ENCODE measurements around the gene ASPA.
"Not testable (repeated sequence)": the region's sequence is repeated elsewhere in the genome, so short reads cannot be mapped to it uniquely, and the experiment has no call there.

ASPA gene

GRCh38 chr17:3485481-3486068, 9.8 kb downstream of the ASPA start:
- Mint-ChIP-seq H3K27me3 (peaks cover 37% of the 10 kb centered on the region), H3K36me3 (ENCODE audit: low read depth) (no peaks in the 10 kb centered on the region), H3K4me3 (no peak overlapping the region), H3K9me3 (no peaks in the 10 kb centered on the region), H3K27ac (no peak overlapping the region), H3K4me1 (no peaks in the 10 kb centered on the region)
- DNase-seq (no peak), ATAC-seq (no peak)

DNA sequence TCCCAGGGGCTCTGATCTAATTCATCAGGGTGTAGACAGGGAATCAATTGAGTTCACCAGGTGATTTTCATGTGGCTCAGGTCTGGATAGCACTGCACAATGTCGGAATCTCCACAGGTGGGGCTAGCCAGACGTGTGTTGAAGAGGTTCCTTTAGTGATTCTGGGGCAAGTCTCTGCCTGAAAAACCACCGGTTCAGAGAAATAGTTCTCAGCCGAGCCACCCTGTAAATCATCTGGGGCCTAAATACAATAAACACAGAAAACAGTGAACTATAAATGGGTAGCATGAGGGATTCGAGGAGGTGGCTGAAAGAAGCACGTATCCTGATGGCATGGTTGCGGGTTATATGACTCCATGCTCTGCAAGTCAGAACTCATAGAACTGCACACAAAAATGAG, 21.3 kb downstream of the ASPA start:
- Mint-ChIP-seq H3K4me3 (no peak overlapping the region), H3K4me1 (no peaks in the 10 kb centered on the region), H3K36me3 (ENCODE audit: low read depth) (no peaks in the 10 kb centered on the region), H3K9me3 (no peaks in the 10 kb centered on the region), H3K27ac (no peak overlapping the region), H3K27me3 (peaks cover 5% of the 10 kb centered on the region)
- ATAC-seq, result no peak
- no peak for DNase-seq

GRCh38 chr17:3501344-3501743, 25.5 kb downstream of the ASPA start:
- Mint-ChIP-seq H3K9me3 (no peaks in the 10 kb centered on the region), H3K4me1 (no peaks in the 10 kb centered on the region), H3K36me3 (ENCODE audit: low read depth) (no peaks in the 10 kb centered on the region), H3K4me3 (no peak overlapping the region), H3K27ac (no peak overlapping the region), H3K27me3 (peaks cover under 1% of the 10 kb centered on the region)
- DNase-seq (no peak), ATAC-seq (no peak)

GRCh38 chr17:3502466-3502865, 26.7 kb downstream of the ASPA start:
- no peak overlapping the region for H3K4me3 Mint-ChIP-seq
- H3K27me3 Mint-ChIP-seq, result no peaks in the 10 kb centered on the region
- DNase-seq (no peak), ATAC-seq (no peak)
- H3K9me3 Mint-ChIP-seq, result no peaks in the 10 kb centered on the region
- H3K4me1 Mint-ChIP-seq, result no peaks in the 10 kb centered on the region
- H3K36me3 Mint-ChIP-seq (ENCODE audit: low read depth), result no peaks in the 10 kb centered on the region
- no peak overlapping the region for H3K27ac Mint-ChIP-seq

DNA sequence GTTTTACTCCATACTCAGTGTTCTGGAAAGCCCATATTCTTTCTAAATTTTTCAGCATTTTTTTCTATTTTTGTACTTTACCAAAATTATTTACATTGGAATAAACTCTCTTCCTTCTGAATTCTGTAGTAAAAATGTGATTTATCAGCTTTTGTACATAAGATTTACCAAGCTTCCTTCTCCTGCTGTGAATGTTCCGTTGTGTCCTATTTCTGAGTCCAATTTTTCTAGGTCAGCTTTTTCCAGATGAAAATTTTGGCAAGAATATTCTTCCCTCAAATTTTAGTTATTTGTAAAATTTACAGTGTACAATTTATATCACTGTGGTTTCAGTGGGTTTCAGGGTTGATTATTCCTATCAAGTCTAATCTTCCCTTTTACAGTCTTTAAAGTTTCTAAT, 27.5 kb downstream of the ASPA start:
- no peak overlapping the region for H3K27ac Mint-ChIP-seq
- H3K27me3 Mint-ChIP-seq, result no peaks in the 10 kb centered on the region
- H3K4me1 Mint-ChIP-seq, result no peaks in the 10 kb centered on the region
- H3K36me3 Mint-ChIP-seq (ENCODE audit: low read depth), result no peaks in the 10 kb centered on the region
- H3K9me3 Mint-ChIP-seq, result no peaks in the 10 kb centered on the region
- DNase-seq (no peak), ATAC-seq (no peak)
- no peak overlapping the region for H3K4me3 Mint-ChIP-seq

GRCh38 chr17:3505008-3505407, 29.2 kb downstream of the ASPA start:
- Mint-ChIP-seq H3K27me3 (no peaks in the 10 kb centered on the region), H3K4me1 (no peaks in the 10 kb centered on the region), H3K36me3 (ENCODE audit: low read depth) (no peaks in the 10 kb centered on the region), H3K4me3 (no peak overlapping the region), H3K27ac (no peak overlapping the region), H3K9me3 (no peaks in the 10 kb centered on the region)
- ATAC-seq (no peak), DNase-seq (no peak)

GRCh38 chr17:3506054-3506453, 30.3 kb downstream of the ASPA start:
- Mint-ChIP-seq H3K9me3 (no peaks in the 10 kb centered on the region), H3K36me3 (ENCODE audit: low read depth) (no peaks in the 10 kb centered on the region), H3K4me3 (no peak overlapping the region), H3K27me3 (no peaks in the 10 kb centered on the region), H3K4me1 (no peaks in the 10 kb centered on the region), H3K27ac (no peak overlapping the region)
- ATAC-seq (no peak), DNase-seq (no peak)

GRCh38 chr17:3507071-3507470, 31.3 kb downstream of the ASPA start:
- no peak for DNase-seq
- H3K4me1 Mint-ChIP-seq, result no peaks in the 10 kb centered on the region
- no peak overlapping the region for H3K27ac Mint-ChIP-seq
- ATAC-seq, result no peak
- no peaks in the 10 kb centered on the region for H3K9me3 Mint-ChIP-seq
- H3K36me3 Mint-ChIP-seq (ENCODE audit: low read depth), result no peaks in the 10 kb centered on the region
- H3K4me3 Mint-ChIP-seq, result no peak overlapping the region
- H3K27me3 Mint-ChIP-seq, result no peaks in the 10 kb centered on the region

DNA sequence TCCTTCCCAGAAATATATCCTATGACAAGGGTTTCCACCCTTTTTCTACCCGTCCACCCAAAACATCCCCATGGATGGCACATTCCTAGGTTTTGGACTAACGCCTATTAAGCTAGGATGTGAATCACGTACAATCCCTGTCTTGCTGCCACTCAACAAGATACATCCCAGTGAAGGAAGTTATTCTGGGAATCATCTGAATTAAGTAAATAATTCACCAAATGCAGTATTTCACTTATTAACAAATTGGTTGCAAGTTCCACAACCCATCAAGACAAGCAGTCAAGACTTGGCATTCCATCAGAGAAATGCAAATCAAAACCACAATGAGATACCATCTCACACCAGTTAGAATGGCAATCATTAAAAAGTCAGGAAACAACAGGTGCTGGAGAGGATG, 32.1 kb downstream of the ASPA start:
- Mint-ChIP-seq H3K36me3 (ENCODE audit: low read depth) (no peaks in the 10 kb centered on the region), H3K4me1 (no peaks in the 10 kb centered on the region), H3K4me3 (no peak overlapping the region), H3K9me3 (no peaks in the 10 kb centered on the region), H3K27me3 (no peaks in the 10 kb centered on the region), H3K27ac (no peak overlapping the region)
- DNase-seq (no peak), ATAC-seq (no peak)

DNA sequence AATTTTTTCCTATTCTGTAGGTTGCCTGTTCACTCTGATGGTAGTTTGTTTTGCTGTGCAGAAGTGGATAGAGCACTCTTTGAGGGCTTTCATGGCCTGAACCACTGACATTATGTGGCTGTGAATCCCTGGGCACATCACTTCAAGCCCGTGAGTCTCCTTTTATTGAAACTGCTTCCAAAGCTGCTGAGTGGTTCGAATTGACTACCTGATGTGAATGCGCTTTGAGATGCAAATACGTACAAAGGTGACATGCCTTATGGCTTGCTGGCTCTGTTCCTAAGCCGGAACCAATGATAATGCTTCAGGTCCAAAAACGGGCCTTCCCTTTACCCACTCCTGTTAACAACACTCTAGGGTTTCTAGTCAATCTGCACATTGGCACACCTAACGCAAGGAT, 34.3 kb downstream of the ASPA start:
- Mint-ChIP-seq H3K27me3 (no peaks in the 10 kb centered on the region), H3K36me3 (ENCODE audit: low read depth) (no peaks in the 10 kb centered on the region), H3K4me1 (no peaks in the 10 kb centered on the region), H3K9me3 (no peaks in the 10 kb centered on the region), H3K27ac (no peak overlapping the region), H3K4me3 (no peak overlapping the region)
- DNase-seq, result no peak
- no peak for ATAC-seq

GRCh38 chr17:3511852-3512504, 36.2 kb downstream of the ASPA start:
- Mint-ChIP-seq H3K4me3 (no peak overlapping the region), H3K4me1 (no peaks in the 10 kb centered on the region), H3K27ac (no peak overlapping the region), H3K36me3 (ENCODE audit: low read depth) (no peaks in the 10 kb centered on the region), H3K9me3 (no peaks in the 10 kb centered on the region), H3K27me3 (peaks cover 2% of the 10 kb centered on the region)
- DNase-seq (no peak), ATAC-seq (no peak)

- no peak overlapping the region for H3K27ac Mint-ChIP-seq
- ATAC-seq (no peak), DNase-seq (no peak)
- H3K9me3 Mint-ChIP-seq, result no peaks in the 10 kb centered on the region
- no peaks in the 10 kb centered on the region for H3K4me1 Mint-ChIP-seq
- H3K4me3 Mint-ChIP-seq, result no peak overlapping the region
- H3K27me3 Mint-ChIP-seq, result peaks cover 2% of the 10 kb centered on the region
- H3K36me3 Mint-ChIP-seq (ENCODE audit: low read depth), result no peaks in the 10 kb centered on the region
Measured at GRCh38 chr17:3512505-3513171, 36.8 kb downstream of the ASPA start.

- no peaks in the 10 kb centered on the region for H3K9me3 Mint-ChIP-seq
- no peak overlapping the region for H3K4me3 Mint-ChIP-seq
- H3K27ac Mint-ChIP-seq, result no peak overlapping the region
Measured at GRCh38 chr17:3513305-3514035, 37.7 kb downstream of the ASPA start.

DNA sequence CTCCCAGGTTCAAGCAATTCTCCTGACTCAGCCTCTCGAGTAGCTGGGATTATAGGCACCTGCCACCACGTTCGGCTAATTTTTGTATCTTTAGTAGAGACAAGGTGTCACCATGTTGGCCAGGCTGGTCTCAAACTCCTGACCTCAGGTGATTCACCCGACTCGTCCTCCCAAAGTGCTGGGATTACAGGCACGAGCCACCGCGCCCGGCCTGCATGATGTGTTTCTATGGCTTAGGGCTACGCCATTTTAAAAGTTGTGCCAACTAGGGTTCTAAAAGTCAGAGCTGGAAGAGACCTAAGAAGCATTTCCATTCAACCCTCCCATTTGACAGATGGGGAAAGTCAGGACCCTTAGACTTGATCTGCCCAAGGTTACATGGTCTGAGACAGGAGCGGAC, 38.4 kb downstream of the ASPA start:
- not testable (repeated sequence) for ATAC-seq; H3K36me3 Mint-ChIP-seq (ENCODE audit: low read depth); DNase-seq; H3K27ac Mint-ChIP-seq; H3K9me3 Mint-ChIP-seq; H3K4me3 Mint-ChIP-seq; H3K27me3 Mint-ChIP-seq; H3K4me1 Mint-ChIP-seq

More at GRCh38 chr17:3513305-3514035, 37.7 kb downstream of the ASPA start:
- H3K27me3 Mint-ChIP-seq, result peaks cover 2% of the 10 kb centered on the region
- ATAC-seq (no peak), DNase-seq (no peak)
- H3K4me1 Mint-ChIP-seq, result no peaks in the 10 kb centered on the region
- no peaks in the 10 kb centered on the region for H3K36me3 Mint-ChIP-seq (ENCODE audit: low read depth)

DNA sequence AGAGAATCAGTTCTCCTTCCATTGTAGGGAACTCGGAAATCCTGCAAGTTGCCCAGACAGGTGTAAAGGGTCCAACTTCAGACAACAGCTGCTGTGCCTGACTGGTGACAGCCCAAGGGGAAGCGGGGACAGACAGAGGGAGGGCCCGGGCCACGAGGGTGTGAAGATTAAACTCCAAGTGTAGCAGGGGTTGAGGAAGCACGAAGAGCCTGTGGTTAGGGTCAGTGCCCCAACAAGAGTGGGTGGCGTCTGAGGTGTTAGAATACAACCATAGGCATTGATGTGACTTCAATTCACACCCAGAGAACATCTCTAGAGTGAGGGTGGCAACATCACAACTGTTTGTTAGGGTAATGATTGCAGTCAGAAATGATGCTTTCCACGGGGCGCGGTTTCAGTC, 39.1 kb downstream of the ASPA start:
- no peak overlapping the region for H3K4me3 Mint-ChIP-seq
- H3K9me3 Mint-ChIP-seq, result no peaks in the 10 kb centered on the region
- ATAC-seq (no peak), DNase-seq (no peak)
- H3K27ac Mint-ChIP-seq, result no peak overlapping the region
- H3K4me1 Mint-ChIP-seq, result no peaks in the 10 kb centered on the region
- H3K36me3 Mint-ChIP-seq (ENCODE audit: low read depth), result no peaks in the 10 kb centered on the region
- peaks cover 2% of the 10 kb centered on the region for H3K27me3 Mint-ChIP-seq

Data from activated naive CD8-positive, alpha-beta T cell treated with anti-CD3 and anti-CD28 coated beads, Interleukin-2, amount 50 U/mL, for 24 hours (primary cell).